HG03432 (cell line): ENCODE measurements around the gene STX18.
A peak's percentile ranks its signal among the peaks of the same experiment; 100 is the strongest.

ENCODE experiments used
- ATAC-seq: cut with Tn5 transposase; IDR thresholded peaks from one replicate; pipeline ENCODE4 v1.9.1; 2021; ENCODE audit warnings: mild to moderate bottlenecking, moderate library complexity; ENCODE audit not compliant: unreplicated experiment

The STX18 gene

GRCh38 chr4:4440333-4441061 is 101.4 kb downstream of the STX18 start:
- ATAC-seq: peak; percentile 76

- ATAC-seq: no peak
These were observed 102.1 kb downstream of the STX18 start for GRCh38 chr4:4439782-4440181.

GRCh38 chr4:4438891-4439290 is 103.0 kb downstream of the STX18 start:
- no peak for ATAC-seq

GRCh38 chr4:4437798-4438470 is 103.9 kb downstream of the STX18 start:
- ATAC-seq: no peak

GRCh38 chr4:4436244-4436823 is 105.5 kb downstream of the STX18 start:
- ATAC-seq: no peak

GRCh38 chr4:4433941-4434340 is 107.9 kb downstream of the STX18 start:
- ATAC-seq: no peak

- ATAC-seq: no peak
These were observed 109.3 kb downstream of the STX18 start for GRCh38 chr4:4432341-4433125.

- peak; percentile 74 for ATAC-seq
These were observed 111.2 kb downstream of the STX18 start for GRCh38 chr4:4430492-4431195.

- no peak for ATAC-seq
These were observed 112.6 kb downstream of the STX18 start for GRCh38 chr4:4428966-4429875.

GRCh38 chr4:4427886-4428285 is 114.0 kb downstream of the STX18 start:
- no peak for ATAC-seq

- ATAC-seq: no peak
These were observed 114.6 kb downstream of the STX18 start for GRCh38 chr4:4427121-4427870.

GRCh38 chr4:4426511-4427120 is 115.2 kb downstream of the STX18 start:
- ATAC-seq: no peak

GRCh38 chr4:4425696-4426095 is 116.2 kb downstream of the STX18 start:
- ATAC-seq: no peak

GRCh38 chr4:4425119-4425690 is 116.6 kb downstream of the STX18 start:
- no peak for ATAC-seq

GRCh38 chr4:4424499-4425115 is 117.2 kb downstream of the STX18 start:
- no peak for ATAC-seq

GRCh38 chr4:4423706-4424498 is 117.9 kb downstream of the STX18 start:
- no peak for ATAC-seq
